ENCODE data around the gene SEPTIN5. TPM values are rescaled to one million over a fixed set of nuclear protein-coding genes. Genes with fewer than 3 reads are reported as not detected.

The SEPTIN5 gene
- polyA plus RNA-seq, 1 of the 3 experiments (the other 2 are of a cell fraction) = 14.0 TPM

GRCh38 chr22:19716829-19717105 lies 2.5 kb downstream of the SEPTIN5 start:
- Histone ChIP-seq H2AFZ (ENCODE audit: low read depth) (no peak overlapping the region), H3F3A (replicated peaks; ENCODE audit: insufficient read depth) (no peaks in the 10 kb centered on the region), H3K9ac (no peak overlapping the region), H3K27me3 (ENCODE audit: insufficient read depth) (no peaks in the 10 kb centered on the region), H4K20me1 (ENCODE audit: insufficient read depth) (no peaks in the 10 kb centered on the region), H3K4me2 (no peak overlapping the region), H3K79me2 (ENCODE audit: insufficient read depth) (no peaks in the 10 kb centered on the region), H3K27ac (ENCODE audit: low read depth in 2 of 2, low read length in 1 of 2) (peak overlapping the region in 1 of 2 experiments; percentile 55; a peak in 1 of 4 replicates), H3K9me3 (no peaks in the 10 kb centered on the region), H3K9me2 (no peaks in the 10 kb centered on the region), H3K36me3 (replicated peaks in 1 of 2; ENCODE audit: control insufficient read depth in 1 of 2, insufficient read depth in 2 of 2, low read length in 1 of 2) (peaks cover 0 to 5% of the 10 kb centered on the region in 2 experiments), H3K4me1 (ENCODE audit: control insufficient read depth in 1 of 2, insufficient read depth in 2 of 2, low read depth in 1 of 2, low read length in 1 of 2) (peaks cover 0 to 42% of the 10 kb centered on the region in 2 experiments; a peak in 1 of 4 replicates), H3K4me3 (ENCODE audit: low read depth in 2 of 2, low read length in 1 of 2) (no peak overlapping the region)
- POLR2A ChIA-PET = interaction anchor here (1.0 to 1.1 kb wide), 2 partner anchors 20 to 53 kb away, joined by 3 read pairs; no protein-coding TSS in a partner anchor
- CTCF ChIA-PET = interaction anchor here (0.7 to 3.3 kb wide), 13 partner anchors 13 to 417 kb away, joined by 3 to 30 read pairs (median 4); no protein-coding TSS in a partner anchor
- WGBS (ENCODE audit: low lambda C conversion rate) = no CpG with 5 or more reads among the region's 1 CpG
- DNase-seq = no peak
- no peak for TF ChIP-seq RXRA (IDR thresholded peaks at IDR 0.05; ENCODE audit: borderline replicate concordance, low read depth)
- no peak for TF ChIP-seq PBX3 (IDR thresholded peaks at IDR 0.05)
- no peak for TF ChIP-seq SMC3 (IDR thresholded peaks at IDR 0.05; ENCODE audit: low read depth, low read length)
- TF ChIP-seq MXI1 (IDR thresholded peaks at IDR 0.05; ENCODE audit: low read depth, low read length) = no peak
- TF ChIP-seq TAF1 (IDR thresholded peaks at IDR 0.05; ENCODE audit: borderline replicate concordance, low read depth, low read length) = no peak
- TF ChIP-seq JUND (IDR thresholded peaks at IDR 0.05) = no peak
- no peak for TF ChIP-seq YY1 (IDR thresholded peaks at IDR 0.05; ENCODE audit: low read depth)
- no peak for TF ChIP-seq USF1 (IDR thresholded peaks at IDR 0.05; ENCODE audit: borderline replicate concordance, low read depth)
- no peak for TF ChIP-seq MEF2A (IDR thresholded peaks at IDR 0.05; ENCODE audit: borderline replicate concordance, low read depth)
- TF ChIP-seq EP300 (IDR thresholded peaks at IDR 0.05; ENCODE audit: borderline replicate concordance in 1 of 2, low read depth in 1 of 2, low read length in 1 of 2) = no peak
- TF ChIP-seq RFX5 (IDR thresholded peaks at IDR 0.05; ENCODE audit: low read length) = no peak
- TF ChIP-seq RCOR1 (IDR thresholded peaks at IDR 0.05; ENCODE audit: low read length) = no peak
- no peak for TF ChIP-seq TCF12 (IDR thresholded peaks at IDR 0.05)
- no peak for TF ChIP-seq POLR2AphosphoS5 (IDR thresholded peaks at IDR 0.05; ENCODE audit: low read depth, low read length)

- WGBS (ENCODE audit: low lambda C conversion rate) = 96% methylated on average over 7 of the region's 9 CpGs
- H3K36me3 ChIP-seq (replicated peaks in 1 of 2; ENCODE audit: control insufficient read depth in 1 of 2, insufficient read depth in 2 of 2, low read length in 1 of 2) = peaks cover 0 to 5% of the 10 kb centered on the region in 2 experiments
- ChIA-PET POLR2A (interaction anchor here (1.0 to 1.1 kb wide), 2 partner anchors 20 to 54 kb away, joined by 3 read pairs; no protein-coding TSS in a partner anchor), CTCF (interaction anchor here (0.7 to 3.3 kb wide), 14 partner anchors 13 to 417 kb away, joined by 3 to 30 read pairs (median 4); no protein-coding TSS in a partner anchor)
- no peaks in the 10 kb centered on the region for H4K20me1 ChIP-seq (ENCODE audit: insufficient read depth)
- peak; percentile 62 for DNase-seq
- H3K9ac ChIP-seq = no peak overlapping the region
- no peak overlapping the region for H3K4me3 ChIP-seq (ENCODE audit: low read depth in 2 of 2, low read length in 1 of 2)
- no peak overlapping the region for H2AFZ ChIP-seq (ENCODE audit: low read depth)
- no peaks in the 10 kb centered on the region for H3K27me3 ChIP-seq (ENCODE audit: insufficient read depth)
- no peaks in the 10 kb centered on the region for H3F3A ChIP-seq (replicated peaks; ENCODE audit: insufficient read depth)
- H3K4me1 ChIP-seq (ENCODE audit: control insufficient read depth in 1 of 2, insufficient read depth in 2 of 2, low read depth in 1 of 2, low read length in 1 of 2) = peaks cover 0 to 42% of the 10 kb centered on the region in 2 experiments; a peak in 1 of 4 replicates
- H3K9me2 ChIP-seq = no peaks in the 10 kb centered on the region
- H3K9me3 ChIP-seq = no peaks in the 10 kb centered on the region
- TF ChIP-seq SIN3A (IDR thresholded peaks at IDR 0.05; ENCODE audit: borderline replicate concordance, low read depth, low read length) = no peak
- TF ChIP-seq RFX5 (IDR thresholded peaks at IDR 0.05; ENCODE audit: low read length) = no peak
- no peak for TF ChIP-seq EZH2phosphoT487 (IDR thresholded peaks at IDR 0.05; ENCODE audit: borderline replicate concordance, low read depth)
- TF ChIP-seq REST (IDR thresholded peaks at IDR 0.05; ENCODE audit: low read depth, low read length) = no peak
- no peak for TF ChIP-seq EP300 (IDR thresholded peaks at IDR 0.05; ENCODE audit: borderline replicate concordance in 1 of 2, low read depth in 1 of 2, low read length in 1 of 2)
- TF ChIP-seq RAD21 (IDR thresholded peaks at IDR 0.05; ENCODE audit: low read length) = no peak
- TF ChIP-seq TAF1 (IDR thresholded peaks at IDR 0.05; ENCODE audit: borderline replicate concordance, low read depth, low read length) = no peak
- TF ChIP-seq RCOR1 (IDR thresholded peaks at IDR 0.05; ENCODE audit: low read length) = no peak
- TF ChIP-seq FOSL2 (IDR thresholded peaks at IDR 0.05; ENCODE audit: borderline replicate concordance, low read depth) = no peak
- H3K4me2 ChIP-seq = no peak overlapping the region
- peak overlapping the region in 1 of 2 experiments; percentile 18; a peak in 2 of 4 replicates for H3K27ac ChIP-seq (ENCODE audit: low read depth in 2 of 2, low read length in 1 of 2)
- no peaks in the 10 kb centered on the region for H3K79me2 ChIP-seq (ENCODE audit: insufficient read depth)
Observed at GRCh38 chr22:19717181-19717580, 2.9 kb downstream of the SEPTIN5 start.
